Measurements from ENCODE around the gene PRR7.

Gene PRR7

DNA sequence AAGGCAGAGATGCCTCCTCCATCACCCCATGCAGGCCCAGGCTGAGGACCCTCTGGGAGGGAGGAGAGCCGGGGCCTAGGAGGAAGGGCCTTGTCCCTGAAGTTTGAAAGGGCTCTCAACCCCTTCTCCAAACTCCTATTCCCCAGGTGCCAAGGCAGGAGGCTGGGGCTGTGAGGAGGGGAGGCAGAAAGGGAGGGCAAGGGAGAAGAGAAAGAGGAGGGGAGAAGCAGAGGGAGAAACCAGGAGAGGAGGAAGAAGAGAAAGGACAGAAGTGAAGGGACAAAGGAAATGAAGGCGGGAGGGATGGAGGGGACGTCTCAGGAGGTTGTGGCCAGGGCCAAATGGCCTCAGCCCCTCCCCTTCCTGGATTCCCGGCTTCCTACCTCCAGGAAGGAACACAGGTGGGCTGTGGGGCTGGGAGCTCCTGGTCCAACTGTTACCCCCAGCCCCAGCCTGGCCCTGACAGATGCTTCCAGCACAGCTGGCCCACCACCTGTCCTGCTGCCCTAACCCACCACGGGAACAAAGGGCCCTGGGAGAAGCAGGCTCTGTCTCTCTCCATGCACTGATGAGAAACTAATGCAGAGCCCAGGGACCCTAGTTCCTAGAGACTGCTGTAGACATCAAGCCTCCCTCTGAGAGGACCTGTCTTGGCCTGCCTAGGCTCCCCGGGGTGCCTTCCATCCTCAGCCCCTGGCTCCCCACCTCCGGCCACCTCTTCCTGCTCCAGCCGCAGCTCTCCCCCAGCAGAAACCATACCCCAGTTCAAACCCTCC is 23.3 kb downstream of the PRR7 start:
- no peak for DNase-seq (ENCODE audit: low spot score)

DNA sequence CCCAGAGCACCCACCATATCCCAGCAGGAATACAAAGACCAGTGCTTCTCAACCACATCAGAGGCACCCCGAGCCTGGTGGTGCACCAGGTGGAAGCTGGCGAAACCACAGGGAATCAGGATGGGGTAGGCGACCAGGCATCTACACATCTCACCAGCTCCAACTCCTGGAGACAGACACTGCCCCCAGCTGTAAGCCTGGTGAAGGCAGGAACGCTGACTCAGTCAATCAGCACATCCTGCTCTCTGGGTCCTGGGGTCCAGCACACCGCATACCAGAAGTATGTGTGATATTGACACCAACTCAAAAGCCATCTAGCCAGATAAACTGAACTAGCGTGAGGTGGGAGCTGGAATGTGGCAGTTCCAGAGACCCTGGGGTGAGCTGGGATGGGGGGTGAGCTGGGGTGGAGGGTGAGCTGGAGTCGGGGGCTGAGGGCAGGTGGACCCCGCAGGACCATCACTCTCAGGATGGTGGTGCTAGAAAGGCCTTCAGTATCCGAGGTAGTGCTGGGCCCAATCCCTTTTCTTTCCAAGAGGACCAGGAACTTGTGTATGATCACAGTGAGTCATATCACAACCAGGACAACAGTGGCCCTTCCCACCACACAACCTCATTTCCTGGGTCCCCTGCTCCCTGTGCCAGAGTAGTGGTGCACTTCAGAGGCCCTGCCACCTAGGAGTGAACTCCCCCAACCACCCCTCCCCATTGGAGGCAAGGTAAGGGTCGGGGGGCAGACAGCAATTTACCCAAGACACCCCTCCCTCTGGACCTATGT is 24.3 kb downstream of the PRR7 start:
- DNase-seq (ENCODE audit: low spot score), result peak; percentile 59

DNA sequence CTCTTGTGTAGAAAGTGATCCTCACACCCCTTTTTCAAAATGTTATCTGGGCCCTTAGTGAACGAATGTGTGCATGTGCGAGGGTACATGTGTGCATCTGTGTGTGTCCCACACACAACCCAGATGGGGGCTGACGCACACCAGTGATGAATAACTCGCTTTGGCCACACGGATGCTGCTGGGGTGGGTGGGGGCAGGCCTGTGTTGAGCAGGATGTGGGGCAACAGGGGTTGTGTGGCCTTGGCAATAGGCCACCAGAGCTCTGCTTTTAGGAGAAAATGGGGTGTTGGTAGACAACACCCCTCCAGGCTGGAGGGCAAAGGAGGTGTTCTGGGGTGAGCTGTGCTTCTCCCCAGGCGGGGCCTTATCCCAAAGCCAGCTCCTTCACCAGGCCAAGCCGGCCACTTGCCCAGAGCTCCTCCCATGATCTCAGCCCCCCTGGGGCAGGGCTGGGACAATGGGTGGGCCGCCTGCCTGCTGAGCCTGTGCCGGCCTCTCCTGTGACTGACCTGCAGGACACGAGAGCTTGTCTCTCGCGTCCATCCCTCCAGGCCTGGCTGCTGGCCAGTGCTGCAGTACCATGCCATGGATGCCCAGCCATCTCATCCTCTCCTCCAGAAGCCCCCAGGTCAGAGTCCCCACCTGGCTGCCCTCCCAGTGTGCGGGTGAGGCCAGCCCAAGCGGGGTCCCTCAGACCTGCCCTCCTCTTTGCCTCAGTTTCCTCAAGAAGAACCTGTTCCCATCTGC is 25.2 kb downstream of the PRR7 start:
- no peak for DNase-seq (ENCODE audit: low spot score)

DNA sequence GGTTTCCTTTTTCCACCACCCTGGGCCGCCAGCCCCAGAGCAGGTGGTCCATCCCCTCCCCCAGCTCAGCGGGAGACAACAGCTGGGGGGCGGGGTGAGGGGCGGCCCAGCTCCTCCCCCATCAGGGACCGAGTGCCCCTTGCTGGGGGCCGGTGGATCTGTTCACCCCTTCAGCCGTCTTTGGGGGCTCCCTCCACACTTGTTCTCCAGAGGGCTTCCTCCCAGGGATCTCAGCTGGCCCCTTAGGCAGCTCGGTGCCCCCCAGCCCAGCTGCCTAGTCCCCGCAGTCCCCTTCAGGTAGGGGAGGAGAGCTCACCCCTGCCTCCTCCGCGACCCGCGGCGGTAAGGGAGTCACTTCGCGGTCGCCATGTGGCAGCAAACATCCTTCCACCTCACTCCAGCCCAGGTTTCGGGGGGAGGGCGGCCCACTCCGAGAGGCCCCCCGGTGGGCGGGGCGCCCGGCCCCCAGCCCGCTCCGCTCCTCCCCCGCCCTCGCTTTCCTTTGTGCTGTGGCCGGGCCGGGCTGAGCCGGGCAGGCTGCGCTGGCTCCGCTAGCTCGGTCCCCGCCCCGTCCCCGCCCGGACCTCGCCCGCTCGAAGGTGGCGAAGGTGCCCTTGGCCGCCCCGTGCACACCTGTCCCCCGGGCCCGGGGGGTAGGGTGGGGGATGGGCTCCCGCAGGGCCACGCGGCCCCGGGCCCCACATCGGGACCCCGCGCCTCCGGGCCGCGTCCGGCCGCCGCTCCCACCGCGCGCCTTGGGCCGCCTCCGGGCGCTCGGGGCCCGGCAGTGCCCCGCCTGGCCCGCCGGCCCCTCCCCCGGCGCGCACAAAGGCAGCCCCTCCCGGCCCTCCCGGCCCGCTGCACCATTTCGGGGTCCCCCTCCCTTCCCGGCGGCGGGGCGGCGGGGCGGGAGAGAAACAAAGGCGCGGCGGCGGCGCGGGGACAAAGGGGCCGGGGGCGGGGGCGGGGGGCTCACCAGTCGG is 26.1 kb downstream of the PRR7 start:
- DNase-seq (ENCODE audit: low spot score), result no peak

DNA sequence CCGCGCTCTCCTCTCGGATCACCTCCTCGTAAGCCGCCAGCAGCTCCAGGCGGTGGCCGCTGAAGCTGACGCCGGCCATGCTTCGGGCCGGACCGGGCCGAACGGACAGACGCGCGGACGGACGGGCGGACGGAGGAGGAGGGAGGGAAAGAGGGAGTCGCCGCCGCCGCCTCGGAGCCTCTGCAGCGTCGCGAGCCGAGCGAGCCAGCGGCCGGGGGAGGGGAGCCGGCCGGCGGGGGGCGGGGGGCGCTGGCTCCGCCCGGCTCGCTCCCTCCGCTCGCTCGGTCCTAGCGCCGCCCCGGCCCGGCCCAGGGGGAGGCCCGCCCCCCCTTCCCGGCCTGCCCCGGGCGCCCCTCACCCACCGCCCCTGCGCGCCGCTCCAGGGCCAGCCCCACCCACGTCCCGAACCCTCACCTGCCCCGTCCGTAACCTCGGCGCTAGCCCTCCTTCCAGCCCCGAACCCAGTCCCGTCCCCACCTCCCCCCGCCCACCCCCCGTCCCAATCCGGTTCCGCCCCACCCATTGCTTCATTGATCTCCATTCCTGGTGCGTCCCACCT is 26.9 kb downstream of the PRR7 start, which contains the start of gene DBN1:
Gene DBN1 (minus strand): TSS at position 192 of the 559 bp plus-strand sequence. CDS start 113 bp downstream, at position 79.
- DNase-seq (ENCODE audit: low spot score), result peak; percentile 63

DNA sequence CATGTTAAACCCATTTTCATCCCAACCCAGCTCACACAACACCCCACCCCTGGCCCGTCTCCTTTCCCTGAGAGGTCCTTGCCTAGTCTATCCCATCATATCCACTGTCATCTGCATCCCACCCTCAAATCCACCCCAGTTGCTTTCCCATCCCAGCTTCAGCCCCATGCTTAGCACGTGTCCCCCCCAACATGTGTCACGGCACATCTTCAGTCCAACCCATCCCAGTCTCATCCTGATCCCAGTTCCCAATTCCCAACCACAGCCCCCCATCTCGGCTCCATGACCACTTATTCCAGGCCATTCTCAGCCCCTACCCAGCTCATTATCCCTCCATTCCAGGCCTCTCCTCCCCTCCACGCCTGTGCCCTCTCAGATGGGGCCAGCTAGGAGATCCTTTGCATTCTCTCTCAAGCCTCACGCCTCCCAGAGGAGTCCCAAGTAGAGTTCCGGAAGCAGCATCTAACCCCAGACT is 27.4 kb downstream of the PRR7 start:
- DNase-seq (ENCODE audit: low spot score), result no peak

DNA sequence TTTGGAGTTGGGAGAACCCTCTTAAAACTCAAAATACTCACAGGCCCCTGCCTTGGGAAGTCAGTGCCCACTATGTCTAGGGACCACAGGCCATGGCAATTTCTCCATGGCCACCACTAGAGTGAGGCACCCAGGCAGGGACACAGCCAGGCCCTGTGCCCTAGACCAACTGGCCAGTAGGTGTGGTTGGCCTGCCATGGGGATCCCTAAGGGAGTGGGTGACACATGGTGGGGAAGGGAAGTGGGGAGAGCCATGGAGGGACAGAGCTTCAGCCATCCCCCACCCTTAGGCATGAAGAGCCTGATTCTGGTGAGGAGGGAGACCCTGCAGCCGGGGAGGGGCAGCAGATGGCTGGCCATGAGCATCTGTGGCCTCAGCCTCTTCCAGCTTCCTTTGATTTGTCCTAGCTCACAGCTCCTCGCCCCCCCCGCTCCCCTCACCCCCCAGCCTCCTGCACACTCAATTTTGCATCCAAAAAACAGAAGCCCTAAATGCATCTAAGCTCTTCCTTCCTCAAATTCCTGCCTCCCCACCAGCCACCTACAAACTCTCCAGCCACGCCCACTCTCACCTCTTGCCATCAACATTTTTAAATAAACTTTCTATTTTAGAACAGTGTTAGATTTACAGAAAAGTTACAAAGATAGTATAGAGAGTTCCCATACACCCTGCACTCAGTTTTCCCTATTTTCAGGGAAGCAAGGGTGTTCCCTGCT is 28.4 kb downstream of the PRR7 start:
- DNase-seq (ENCODE audit: low spot score), result no peak

DNA sequence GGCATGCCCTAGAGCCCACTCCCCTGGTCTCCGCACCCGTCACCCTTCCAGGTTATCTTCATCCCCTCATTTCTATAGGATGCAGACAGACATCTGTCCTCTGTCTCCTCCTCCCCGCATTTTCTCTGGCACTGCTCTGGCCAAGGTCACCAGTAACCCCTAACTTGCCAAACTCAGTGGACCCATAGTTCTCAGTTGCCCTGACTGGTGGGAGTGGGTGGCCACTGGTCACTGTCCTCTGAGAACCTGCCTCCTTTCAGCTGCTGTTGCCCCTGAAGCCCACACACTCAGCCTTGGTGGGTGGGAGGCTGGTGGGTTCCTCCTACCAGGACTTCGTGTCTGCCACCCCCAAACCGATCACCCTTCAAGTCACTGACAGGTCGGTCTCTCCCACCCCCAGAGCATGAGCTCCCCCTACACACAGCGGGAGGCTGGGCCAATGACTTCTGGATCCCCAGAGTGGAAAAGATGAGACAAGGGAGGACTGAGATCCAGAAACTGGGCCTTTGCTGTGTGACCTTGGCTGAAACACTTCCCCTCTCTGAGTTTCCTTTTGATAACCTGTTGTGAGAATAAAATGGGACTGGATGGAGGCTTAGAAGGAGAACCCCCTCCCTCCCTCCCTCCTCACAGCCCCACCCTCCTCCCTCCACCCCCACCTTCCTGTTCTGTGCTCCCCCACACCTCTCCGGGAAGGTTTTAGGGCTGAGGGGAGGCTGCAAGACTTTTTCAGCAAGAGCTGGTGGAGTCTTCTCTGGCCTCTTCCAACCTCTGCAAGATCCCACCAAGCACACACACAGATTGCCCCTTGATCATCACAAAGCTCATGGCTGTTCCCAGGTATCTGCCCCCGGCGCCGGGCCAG is 29.2 kb downstream of the PRR7 start:
- no peak for DNase-seq (ENCODE audit: low spot score)

DNA sequence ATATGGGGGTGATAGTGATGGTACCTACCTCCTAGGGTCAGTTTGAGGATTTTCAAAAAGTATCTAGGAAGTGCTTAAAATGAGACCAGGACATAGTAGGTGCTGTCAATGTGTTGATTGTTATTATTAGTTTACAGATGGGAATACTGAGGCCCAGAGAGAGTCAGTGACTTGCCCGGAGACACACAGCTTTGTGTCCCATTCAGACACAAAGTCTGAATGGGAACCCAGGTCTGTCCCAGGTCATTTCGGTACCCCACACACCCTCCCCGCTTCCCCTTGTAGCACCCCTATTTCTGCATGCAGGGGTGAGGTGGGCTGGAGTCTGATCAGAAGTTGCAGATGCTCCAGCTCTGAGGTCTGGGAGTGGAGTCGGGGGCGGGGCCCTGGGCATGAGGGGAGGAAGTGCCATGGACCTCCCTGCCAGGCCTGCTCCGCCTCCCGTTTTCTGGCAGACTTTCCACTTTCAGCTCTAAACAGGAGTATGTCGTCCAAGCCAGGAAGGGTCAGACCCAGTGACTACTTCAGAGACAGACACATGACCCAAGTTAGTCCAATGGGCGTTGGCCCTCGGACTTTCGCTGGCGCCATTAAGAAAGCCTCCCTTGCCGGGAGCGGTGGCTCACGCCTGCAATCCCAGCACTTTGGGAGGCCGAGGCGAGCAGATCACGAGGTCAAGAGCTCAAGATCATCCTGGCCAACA is 30.1 kb downstream of the PRR7 start:
- DNase-seq (ENCODE audit: low spot score), result no peak

DNA sequence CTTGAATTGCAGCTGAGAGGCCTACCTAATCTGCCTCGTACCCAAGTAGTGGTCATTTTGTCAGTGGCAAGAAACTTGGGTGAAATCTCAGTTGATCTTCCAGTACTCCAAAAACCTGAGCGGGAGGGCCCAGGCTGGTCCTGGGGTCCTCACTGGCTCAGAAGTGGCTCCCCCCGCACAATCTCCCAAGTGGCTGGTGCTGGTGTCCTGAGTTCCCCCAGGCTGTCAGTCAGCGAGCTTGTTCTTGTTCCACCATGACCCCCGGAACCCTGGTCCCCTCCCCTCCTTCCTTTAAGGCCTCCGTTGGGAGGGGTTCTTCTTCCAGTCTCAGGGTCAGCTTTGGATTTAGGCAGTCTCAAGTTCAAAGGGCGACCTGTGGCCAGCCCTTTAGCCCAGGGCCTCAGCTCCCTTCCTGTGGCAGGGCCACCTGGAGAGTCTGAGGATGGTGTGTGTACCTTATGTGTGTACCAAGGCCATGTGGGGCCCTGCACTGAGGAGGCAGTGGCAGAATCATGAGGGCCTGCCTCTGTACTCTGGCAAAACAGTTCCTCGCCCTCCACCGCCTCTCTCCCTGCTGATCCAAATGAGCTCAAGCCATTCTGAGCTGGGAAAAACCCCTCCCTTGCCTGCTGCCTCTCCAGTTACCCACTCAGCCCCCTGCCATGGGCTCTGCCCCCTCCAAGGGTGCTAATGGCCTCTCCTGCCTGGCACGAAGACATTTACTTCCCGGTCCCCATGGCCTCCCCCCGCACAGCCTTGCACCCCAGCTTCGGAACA is 31.3 kb downstream of the PRR7 start:
- DNase-seq (ENCODE audit: low spot score), result no peak

DNA sequence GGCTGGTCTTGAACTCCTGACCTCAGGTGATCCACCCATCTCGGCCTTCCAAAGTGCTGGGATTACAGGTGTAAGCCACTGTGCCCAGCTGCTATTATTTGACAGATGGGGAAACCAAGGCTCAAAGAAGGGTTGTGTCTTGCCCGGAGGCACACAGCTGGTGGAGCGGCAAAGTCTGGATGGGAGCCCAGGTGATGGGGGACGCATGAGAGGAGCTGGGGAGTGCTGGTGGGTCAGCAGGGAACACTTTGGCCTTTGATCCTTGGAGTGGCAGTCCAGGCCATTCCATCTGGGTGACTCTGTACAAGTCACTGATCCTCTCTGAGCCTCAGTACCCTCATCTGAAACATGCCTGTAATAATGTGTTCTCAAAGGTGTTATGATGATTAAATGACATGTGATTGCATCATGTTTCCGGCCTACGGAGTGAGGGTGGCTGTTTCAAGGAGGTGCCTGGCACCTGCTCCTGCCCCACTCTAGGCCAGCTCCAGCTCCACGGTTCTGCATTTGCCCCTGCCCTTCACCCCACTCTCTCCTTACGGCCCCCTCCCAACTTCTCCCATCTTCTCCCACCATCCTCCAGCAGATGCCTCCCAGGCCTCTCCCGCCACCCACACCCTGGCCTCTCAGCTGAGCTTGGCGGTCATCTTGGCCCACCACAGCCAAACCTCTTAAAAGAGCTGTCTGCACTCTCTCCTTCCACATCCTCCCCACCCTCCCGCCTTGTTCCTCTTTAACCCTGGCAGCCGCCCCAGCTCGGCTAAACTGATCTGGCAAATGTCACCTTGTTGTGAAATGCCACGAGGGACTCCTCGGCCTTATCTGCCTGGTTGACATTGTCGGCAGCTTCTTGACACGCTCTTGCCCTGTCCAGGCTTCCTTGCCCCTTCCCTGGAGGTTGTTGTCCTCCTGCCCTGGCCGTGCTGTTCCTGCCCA is 32.4 kb downstream of the PRR7 start:
- no peak for DNase-seq (ENCODE audit: low spot score)

DNA sequence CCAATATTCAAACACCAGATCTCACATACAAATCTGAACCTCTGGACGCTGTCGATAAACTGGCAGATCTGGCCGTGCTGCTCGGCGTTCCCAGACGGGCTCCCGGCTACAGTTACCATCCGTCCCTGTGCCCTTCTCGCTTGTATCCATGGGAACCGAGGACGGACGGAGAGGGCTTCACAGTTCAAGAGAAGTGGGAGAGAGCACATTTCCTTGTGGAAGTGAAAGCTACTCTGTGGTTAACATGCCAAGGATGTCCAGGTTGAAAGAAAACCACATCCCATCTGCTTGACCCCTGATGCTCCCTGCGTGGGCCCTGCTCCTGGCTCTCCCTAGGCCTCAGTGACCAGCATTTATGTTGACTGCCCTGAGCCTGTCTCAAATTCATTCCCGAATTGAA is 33.2 kb downstream of the PRR7 start:
- no peak for DNase-seq (ENCODE audit: low spot score)

DNA sequence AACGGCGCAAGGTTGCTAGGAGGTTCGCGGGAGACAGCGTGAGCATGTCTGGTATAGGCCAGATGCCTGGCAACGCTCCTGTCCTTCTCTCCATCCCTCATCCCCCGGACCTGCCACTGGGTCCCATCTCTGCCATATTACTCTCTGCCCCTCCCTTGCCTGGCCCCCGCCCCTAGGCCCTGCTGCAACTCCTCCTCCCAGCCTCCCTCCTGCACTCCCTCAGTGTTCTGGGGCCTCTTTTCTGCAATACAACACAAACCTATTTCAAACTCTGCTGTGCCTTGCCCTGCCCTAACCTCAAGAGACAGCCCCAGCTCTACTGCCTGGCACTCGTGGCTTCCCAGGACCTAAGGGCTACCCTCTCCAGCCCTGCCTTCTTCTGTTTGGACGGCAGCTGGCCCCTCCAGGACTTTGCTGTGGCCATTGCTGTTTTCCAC is 35.8 kb downstream of the PRR7 start:
- DNase-seq (ENCODE audit: low spot score), result no peak

DNA sequence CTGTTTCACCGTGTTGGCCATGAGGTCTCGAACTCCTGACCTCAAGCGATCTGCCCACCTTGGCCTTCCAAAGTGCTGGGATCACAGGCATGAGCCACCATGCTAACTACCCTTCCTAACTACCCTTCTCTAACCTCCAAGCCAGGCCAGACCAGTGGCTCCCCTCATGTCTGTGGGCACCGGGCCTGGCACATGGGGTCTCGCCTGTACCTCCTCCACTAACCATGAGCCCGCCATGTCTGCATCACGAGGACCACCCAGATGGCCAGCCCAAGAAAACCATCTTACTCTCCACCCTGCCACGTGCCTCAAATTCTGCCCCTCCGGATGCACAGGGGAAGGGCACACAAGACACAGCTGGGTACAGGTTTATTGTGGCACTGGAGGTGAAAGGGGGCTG is 36.4 kb downstream of the PRR7 start:
- DNase-seq (ENCODE audit: low spot score), result no peak

DNA sequence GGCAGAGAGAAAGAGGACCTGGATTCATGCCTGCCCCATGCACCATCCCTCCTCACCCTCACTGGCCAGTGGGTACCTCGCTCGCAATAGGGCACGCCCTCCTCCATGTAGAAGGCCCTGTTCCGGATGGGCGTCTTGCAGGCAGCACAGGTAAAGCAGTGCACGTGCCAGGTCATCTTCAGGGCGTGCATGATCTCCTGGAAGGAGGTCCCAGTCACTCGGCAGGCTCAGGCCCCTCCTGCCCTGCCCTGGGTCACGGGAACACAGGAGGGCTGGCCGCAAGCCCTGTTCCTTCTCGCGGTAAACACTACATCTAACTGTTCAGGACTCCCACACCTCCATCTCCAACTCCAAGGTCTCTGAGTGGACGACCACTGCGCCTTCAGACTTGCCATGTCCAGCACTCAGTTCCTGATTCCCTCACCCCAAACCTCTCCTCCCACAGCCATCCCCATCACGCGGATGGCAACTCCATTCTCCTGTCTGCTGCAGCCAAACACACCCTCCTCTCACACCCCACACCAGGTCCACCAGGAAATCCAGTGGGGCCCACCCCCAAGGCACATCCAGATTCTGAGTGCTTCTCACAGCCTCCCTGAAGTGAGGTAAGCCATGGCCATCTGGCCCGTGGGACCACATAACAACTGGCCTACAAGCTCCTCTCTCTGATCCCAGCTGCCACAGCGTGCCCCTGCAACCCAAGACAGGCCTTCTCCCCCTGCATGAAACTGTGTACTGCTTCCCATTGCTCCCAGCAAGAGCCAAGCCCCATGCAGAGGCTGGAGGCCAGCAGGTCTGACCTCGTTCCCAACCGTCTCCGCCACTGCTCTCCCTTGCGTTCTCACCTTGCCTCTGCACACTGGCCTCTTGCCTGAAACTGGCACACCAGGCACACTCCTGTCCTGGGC is 37.6 kb downstream of the PRR7 start:
- DNase-seq (ENCODE audit: low spot score), result no peak
